ENCODE data around the gene SELENOV. TPM values are rescaled to one million over a fixed set of nuclear protein-coding genes. Genes with fewer than 3 reads are reported as not detected.

The SELENOV gene
- polyA plus RNA-seq, 1 experiment = not detected

GRCh38 chr19:39546599-39546998 is 31.7 kb downstream of the SELENOV start:
- CTCF ChIA-PET = interaction anchor here (1.2 kb wide), 1 partner anchor 126 kb away, joined by 4 read pairs; no protein-coding TSS in a partner anchor
- POLR2A ChIA-PET = no interaction called here
- H3K27ac ChIP-seq (ENCODE audit: low read depth, low read length) = no peak overlapping the region
- H3K4me3 ChIP-seq (ENCODE audit: low read depth, low read length) = no peak overlapping the region
- no peaks in the 10 kb centered on the region for H3K9me3 ChIP-seq (ENCODE audit: control insufficient read depth, insufficient read depth, low read length)
- no peak for DNase-seq (ENCODE audit: low read depth, low spot score)
- TF ChIP-seq, protein P1, sequence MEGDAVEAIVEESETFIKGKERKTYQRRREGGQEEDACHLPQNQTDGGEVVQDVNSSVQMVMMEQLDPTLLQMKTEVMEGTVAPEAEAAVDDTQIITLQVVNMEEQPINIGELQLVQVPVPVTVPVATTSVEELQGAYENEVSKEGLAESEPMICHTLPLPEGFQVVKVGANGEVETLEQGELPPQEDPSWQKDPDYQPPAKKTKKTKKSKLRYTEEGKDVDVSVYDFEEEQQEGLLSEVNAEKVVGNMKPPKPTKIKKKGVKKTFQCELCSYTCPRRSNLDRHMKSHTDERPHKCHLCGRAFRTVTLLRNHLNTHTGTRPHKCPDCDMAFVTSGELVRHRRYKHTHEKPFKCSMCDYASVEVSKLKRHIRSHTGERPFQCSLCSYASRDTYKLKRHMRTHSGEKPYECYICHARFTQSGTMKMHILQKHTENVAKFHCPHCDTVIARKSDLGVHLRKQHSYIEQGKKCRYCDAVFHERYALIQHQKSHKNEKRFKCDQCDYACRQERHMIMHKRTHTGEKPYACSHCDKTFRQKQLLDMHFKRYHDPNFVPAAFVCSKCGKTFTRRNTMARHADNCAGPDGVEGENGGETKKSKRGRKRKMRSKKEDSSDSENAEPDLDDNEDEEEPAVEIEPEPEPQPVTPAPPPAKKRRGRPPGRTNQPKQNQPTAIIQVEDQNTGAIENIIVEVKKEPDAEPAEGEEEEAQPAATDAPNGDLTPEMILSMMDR (IDR thresholded peaks at IDR 0.05; ENCODE audit: low read depth, low read length) = no peak
- H3K27me3 ChIP-seq (ENCODE audit: control insufficient read depth, insufficient read depth, low read length) = peaks cover 13% of the 10 kb centered on the region

DNA sequence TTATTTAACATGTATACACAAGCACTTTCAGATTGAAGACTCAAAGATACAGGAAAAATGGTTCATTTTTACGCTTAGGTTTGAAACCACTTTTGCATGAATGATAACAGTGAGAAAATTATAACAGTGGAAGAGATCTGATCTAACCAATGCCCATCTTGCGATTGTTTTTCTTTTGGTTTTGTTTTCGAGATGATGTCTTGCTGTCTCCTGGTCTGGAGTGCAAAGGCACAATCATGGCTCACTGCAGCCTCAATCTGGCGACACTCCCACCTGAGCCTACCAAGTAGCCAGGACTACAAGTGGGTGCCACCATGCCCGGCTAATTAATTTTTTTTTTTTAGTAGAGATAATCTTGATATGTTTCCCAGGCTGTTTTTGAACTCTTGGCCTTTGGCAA is 35.3 kb downstream of the SELENOV start:
- DNase-seq (ENCODE audit: low read depth, low spot score) = no peak
- Histone ChIP-seq H3K4me3 (ENCODE audit: low read depth, low read length) (no peak overlapping the region), H3K9me3 (ENCODE audit: control insufficient read depth, insufficient read depth, low read length) (no peaks in the 10 kb centered on the region), H3K27ac (ENCODE audit: low read depth, low read length) (no peak overlapping the region), H3K27me3 (ENCODE audit: control insufficient read depth, insufficient read depth, low read length) (peaks cover 11% of the 10 kb centered on the region)
- TF ChIP-seq, protein P1 (IDR thresholded peaks at IDR 0.05; ENCODE audit: low read depth, low read length) = no peak
- POLR2A ChIA-PET = no interaction called here
- CTCF ChIA-PET = interaction anchor here (1.3 to 2.1 kb wide), 2 partner anchors 11 to 291 kb away, joined by 5 to 12 read pairs; no protein-coding TSS in a partner anchor

DNA sequence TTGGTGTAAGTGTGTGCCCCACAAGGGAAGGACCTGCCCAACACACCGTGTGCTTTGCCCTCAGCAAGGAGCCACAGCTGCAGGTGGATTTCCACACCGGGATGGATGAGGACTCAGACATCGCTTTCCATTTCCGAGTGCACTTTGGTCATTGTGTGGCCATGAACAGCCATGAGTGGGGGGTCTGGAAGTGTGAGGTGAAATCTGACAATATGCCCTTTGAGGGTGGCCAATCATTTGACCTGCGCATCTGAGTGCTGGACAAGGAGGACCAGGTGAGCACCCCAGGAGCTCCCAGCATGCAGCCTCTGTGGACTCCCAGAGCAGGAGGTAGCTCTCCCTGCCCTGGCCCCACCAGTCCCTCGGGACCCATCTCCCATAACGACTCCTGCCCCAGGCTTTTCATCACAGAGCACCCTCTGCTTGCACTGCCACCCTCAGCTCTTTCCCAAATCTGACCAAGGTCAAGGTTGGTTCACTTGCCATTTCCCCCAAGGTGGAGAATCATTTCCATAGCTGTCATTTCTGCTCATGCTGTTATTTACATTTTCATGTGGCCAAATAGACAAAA is 38.2 kb downstream of the SELENOV start:
- no peak for DNase-seq (ENCODE audit: low read depth, low spot score)

DNA sequence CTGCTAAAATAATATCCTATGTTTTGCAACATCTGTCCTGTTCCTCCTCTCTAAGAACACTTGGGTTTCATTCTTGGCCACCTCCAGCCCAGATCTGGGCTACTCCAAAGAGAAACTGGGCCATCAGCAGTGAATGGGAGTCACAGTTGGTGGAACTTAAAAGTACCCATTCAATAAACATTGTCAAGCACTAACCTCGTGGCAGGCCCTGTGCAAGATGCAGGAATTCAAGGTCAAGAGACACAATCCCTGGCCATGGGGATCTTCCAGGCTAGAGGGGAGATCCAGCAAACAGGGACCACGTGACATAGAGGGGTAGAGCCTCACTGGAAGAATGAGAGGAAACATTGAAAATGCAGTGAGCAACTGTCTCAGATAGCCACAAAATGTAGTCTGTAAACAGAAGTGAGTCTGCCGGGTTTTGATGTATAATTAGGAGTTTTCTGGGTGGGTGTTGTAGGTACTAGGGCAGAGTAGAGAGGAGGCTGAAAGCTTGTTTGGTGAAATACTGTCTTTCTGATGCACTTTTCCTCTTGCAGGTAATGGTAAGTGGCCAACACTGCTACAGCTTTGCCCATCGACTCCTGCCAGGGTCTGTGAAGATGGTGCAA is 39.9 kb downstream of the SELENOV start:
- TF ChIP-seq, protein P1 (IDR thresholded peaks at IDR 0.05; ENCODE audit: low read depth, low read length) = no peak
- CTCF ChIA-PET = interaction anchor here (1.3 kb wide), 1 partner anchor 114 kb away, joined by 3 read pairs; no protein-coding TSS in a partner anchor
- H3K4me3 ChIP-seq (ENCODE audit: low read depth, low read length) = no peak overlapping the region

More for the DNA sequence above, 38.2 kb downstream of the SELENOV start:
- no peak overlapping the region for H3K4me3 ChIP-seq (ENCODE audit: low read depth, low read length)
- H3K27me3 ChIP-seq (ENCODE audit: control insufficient read depth, insufficient read depth, low read length) = peaks cover 8% of the 10 kb centered on the region
- ChIA-PET CTCF (interaction anchor here (2.5 kb wide), 1 partner anchor 417 kb away, joined by 9 read pairs; the partner anchor contains the start of gene PSMC4), POLR2A (no interaction called here)
- no peaks in the 10 kb centered on the region for H3K9me3 ChIP-seq (ENCODE audit: control insufficient read depth, insufficient read depth, low read length)
- no peak overlapping the region for H3K27ac ChIP-seq (ENCODE audit: low read depth, low read length)
- TF ChIP-seq, protein P1 (IDR thresholded peaks at IDR 0.05; ENCODE audit: low read depth, low read length) = no peak

DNA sequence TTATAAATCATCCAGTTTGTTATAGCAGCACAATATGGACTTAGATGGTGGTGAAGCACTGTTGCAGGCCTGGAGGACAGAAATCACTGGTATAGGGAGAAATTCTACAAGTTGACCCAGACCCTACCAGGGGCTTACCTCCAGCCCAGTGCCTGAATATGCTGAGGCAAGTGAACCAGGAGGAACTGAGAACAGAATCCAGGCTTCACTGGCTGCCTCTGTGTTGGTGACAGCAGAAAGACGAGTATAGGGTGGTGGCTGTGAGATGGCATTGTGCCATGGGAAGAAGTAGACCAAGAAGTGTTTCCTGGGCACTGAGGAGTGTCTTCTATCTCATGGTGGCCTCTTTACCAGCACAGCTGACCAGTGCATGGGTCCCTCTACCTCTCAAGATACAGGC is 40.9 kb downstream of the SELENOV start:
- ChIA-PET POLR2A (no interaction called here), CTCF (no interaction called here)
- Histone ChIP-seq H3K27me3 (ENCODE audit: control insufficient read depth, insufficient read depth, low read length) (peaks cover 5% of the 10 kb centered on the region), H3K27ac (ENCODE audit: low read depth, low read length) (no peak overlapping the region), H3K9me3 (ENCODE audit: control insufficient read depth, insufficient read depth, low read length) (no peaks in the 10 kb centered on the region), H3K4me3 (ENCODE audit: low read depth, low read length) (no peak overlapping the region)
- no peak for DNase-seq (ENCODE audit: low read depth, low spot score)
- TF ChIP-seq, protein P1 (IDR thresholded peaks at IDR 0.05; ENCODE audit: low read depth, low read length) = no peak

More for the DNA sequence above, 39.9 kb downstream of the SELENOV start:
- Histone ChIP-seq H3K27me3 (ENCODE audit: control insufficient read depth, insufficient read depth, low read length) (peaks cover 8% of the 10 kb centered on the region), H3K27ac (ENCODE audit: low read depth, low read length) (no peak overlapping the region), H3K9me3 (ENCODE audit: control insufficient read depth, insufficient read depth, low read length) (no peaks in the 10 kb centered on the region)
- no peak for DNase-seq (ENCODE audit: low read depth, low spot score)
- POLR2A ChIA-PET = no interaction called here

All from AG04450 (cell line).